ENCODE results near the gene EPM2A.

DNA sequence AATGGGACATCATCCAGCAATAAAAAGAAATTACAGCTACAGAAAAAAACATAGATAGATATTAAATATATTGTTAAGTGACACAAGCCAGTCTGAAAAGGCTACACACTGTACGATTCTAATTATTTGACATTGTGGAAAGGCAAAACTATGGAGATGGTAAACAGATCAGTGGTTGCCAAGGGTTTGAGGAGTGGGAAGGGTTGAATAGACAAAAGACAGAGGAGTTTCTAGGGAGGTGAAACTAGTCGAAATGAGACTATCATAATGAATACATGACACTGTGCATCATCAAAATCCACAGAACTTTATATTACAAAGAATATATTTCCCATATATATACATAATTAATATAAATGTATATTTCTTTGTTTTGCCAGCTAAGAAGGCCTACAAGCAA lies 9.8 kb downstream of the EPM2A start:
- TF ChIP-seq, protein P1, sequence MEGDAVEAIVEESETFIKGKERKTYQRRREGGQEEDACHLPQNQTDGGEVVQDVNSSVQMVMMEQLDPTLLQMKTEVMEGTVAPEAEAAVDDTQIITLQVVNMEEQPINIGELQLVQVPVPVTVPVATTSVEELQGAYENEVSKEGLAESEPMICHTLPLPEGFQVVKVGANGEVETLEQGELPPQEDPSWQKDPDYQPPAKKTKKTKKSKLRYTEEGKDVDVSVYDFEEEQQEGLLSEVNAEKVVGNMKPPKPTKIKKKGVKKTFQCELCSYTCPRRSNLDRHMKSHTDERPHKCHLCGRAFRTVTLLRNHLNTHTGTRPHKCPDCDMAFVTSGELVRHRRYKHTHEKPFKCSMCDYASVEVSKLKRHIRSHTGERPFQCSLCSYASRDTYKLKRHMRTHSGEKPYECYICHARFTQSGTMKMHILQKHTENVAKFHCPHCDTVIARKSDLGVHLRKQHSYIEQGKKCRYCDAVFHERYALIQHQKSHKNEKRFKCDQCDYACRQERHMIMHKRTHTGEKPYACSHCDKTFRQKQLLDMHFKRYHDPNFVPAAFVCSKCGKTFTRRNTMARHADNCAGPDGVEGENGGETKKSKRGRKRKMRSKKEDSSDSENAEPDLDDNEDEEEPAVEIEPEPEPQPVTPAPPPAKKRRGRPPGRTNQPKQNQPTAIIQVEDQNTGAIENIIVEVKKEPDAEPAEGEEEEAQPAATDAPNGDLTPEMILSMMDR (IDR thresholded peaks at IDR 0.05), result no peak
- TF ChIP-seq POLR2AphosphoS5 (IDR thresholded peaks at IDR 0.05; ENCODE audit: insufficient read depth in 1 of 2, low read depth in 1 of 2), result no peak

Data from vagina (tissue), 2 donors.